ENCODE results near the gene TRIO.

TRIO gene

GRCh38 chr5:14247054-14247386 lies 103.9 kb downstream of the TRIO start:
- peaks cover 8% of the 10 kb centered on the region for H3K4me1 ChIP-seq (ENCODE audit: insufficient read depth, insufficient read length)
- no peak for DNase-seq (ENCODE audit: low read depth, low spot score)
- H3K27me3 ChIP-seq (ENCODE audit: insufficient read depth, insufficient read length): no peaks in the 10 kb centered on the region
- H3K9ac ChIP-seq (ENCODE audit: insufficient read length, low read depth): no peak overlapping the region
- TF ChIP-seq ZNF274 (IDR thresholded peaks at IDR 0.05; ENCODE audit: low read depth, low read length) (no peak), SUZ12 (IDR thresholded peaks at IDR 0.05; ENCODE audit: extremely low read depth, insufficient read depth, insufficient read length) (no peak), YY1 (IDR thresholded peaks at IDR 0.05; ENCODE audit: insufficient read depth, insufficient read length) (no peak)
- H3K36me3 ChIP-seq (ENCODE audit: insufficient read depth, insufficient read length, low read length): no peaks in the 10 kb centered on the region
- H3K9me3 ChIP-seq (ENCODE audit: insufficient read depth, low read length): no peaks in the 10 kb centered on the region
- H3K4me3 ChIP-seq (ENCODE audit: insufficient read length, low read depth): no peak overlapping the region

GRCh38 chr5:14249258-14250082 lies 106.3 kb downstream of the TRIO start:
- no peak overlapping the region for H3K9ac ChIP-seq (ENCODE audit: insufficient read length, low read depth)
- DNase-seq (ENCODE audit: low read depth, low spot score): no peak
- TF ChIP-seq ZNF274 (IDR thresholded peaks at IDR 0.05; ENCODE audit: low read depth, low read length) (no peak), SUZ12 (IDR thresholded peaks at IDR 0.05; ENCODE audit: extremely low read depth, insufficient read depth, insufficient read length) (no peak), YY1 (IDR thresholded peaks at IDR 0.05; ENCODE audit: insufficient read depth, insufficient read length) (no peak)
- H3K9me3 ChIP-seq (ENCODE audit: insufficient read depth, low read length): peaks cover 12% of the 10 kb centered on the region
- no peak overlapping the region for H3K4me3 ChIP-seq (ENCODE audit: insufficient read length, low read depth)
- peaks cover 8% of the 10 kb centered on the region for H3K4me1 ChIP-seq (ENCODE audit: insufficient read depth, insufficient read length)
- no peaks in the 10 kb centered on the region for H3K36me3 ChIP-seq (ENCODE audit: insufficient read depth, insufficient read length, low read length)
- no peaks in the 10 kb centered on the region for H3K27me3 ChIP-seq (ENCODE audit: insufficient read depth, insufficient read length)

GRCh38 chr5:14250084-14250695 lies 107.0 kb downstream of the TRIO start:
- Histone ChIP-seq H3K9ac (ENCODE audit: insufficient read length, low read depth) (no peak overlapping the region), H3K9me3 (ENCODE audit: insufficient read depth, low read length) (peaks cover 19% of the 10 kb centered on the region), H3K27me3 (ENCODE audit: insufficient read depth, insufficient read length) (no peaks in the 10 kb centered on the region), H3K36me3 (ENCODE audit: insufficient read depth, insufficient read length, low read length) (peaks cover 4% of the 10 kb centered on the region), H3K4me1 (ENCODE audit: insufficient read depth, insufficient read length) (peaks cover 4% of the 10 kb centered on the region), H3K4me3 (ENCODE audit: insufficient read length, low read depth) (no peak overlapping the region)
- DNase-seq (ENCODE audit: low read depth, low spot score): no peak
- TF ChIP-seq YY1 (IDR thresholded peaks at IDR 0.05; ENCODE audit: insufficient read depth, insufficient read length) (no peak), SUZ12 (IDR thresholded peaks at IDR 0.05; ENCODE audit: extremely low read depth, insufficient read depth, insufficient read length) (no peak), ZNF274 (IDR thresholded peaks at IDR 0.05; ENCODE audit: low read depth, low read length) (no peak)

DNA sequence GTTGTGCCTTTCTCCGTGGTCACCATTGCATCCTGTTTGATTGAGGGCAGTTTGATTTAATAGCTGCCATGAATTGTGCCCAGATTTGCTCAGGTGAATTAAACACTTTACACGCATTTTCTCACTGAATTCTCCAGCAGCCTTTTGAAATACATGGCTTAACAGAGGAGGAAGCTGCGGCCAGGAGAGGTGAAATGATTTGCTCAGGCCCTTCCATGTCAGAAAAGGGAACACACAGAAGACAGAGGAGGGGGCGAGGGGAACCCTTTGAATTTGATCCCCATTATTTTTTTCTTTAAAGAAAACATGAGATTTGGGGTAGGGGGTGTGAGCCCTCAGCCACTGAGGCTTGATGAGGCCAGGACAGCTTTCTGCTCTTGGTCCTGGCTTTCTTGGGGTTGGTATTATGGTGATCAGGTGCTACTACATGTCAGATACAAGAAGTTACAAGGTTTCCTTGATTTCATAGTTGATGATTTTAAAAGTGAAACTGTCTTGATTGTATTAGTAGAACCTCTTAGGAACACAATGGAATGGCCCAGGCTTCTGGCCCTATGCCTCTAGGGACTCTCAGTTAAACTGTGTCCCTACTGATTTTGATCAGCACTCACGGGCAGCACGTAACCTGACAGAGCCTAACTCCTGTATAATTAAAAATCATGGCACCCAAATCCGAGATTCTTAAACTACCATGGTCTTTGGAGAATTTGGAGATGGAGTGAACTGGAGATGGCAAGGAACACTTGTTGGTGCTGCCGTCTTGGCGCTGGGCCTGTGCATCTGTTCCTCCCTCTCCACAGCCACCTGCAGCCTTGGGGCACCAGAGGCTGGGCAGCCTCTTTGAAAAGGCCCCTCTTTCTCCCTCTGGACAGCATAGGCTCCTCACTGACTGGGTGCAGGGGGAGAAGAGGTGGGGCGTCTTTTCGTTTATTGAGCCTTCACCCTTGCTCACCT lies 107.9 kb downstream of the TRIO start:
- Histone ChIP-seq H3K36me3 (ENCODE audit: insufficient read depth, insufficient read length, low read length) (peaks cover 9% of the 10 kb centered on the region), H3K9me3 (ENCODE audit: insufficient read depth, low read length) (peaks cover 28% of the 10 kb centered on the region), H3K9ac (ENCODE audit: insufficient read length, low read depth) (no peak overlapping the region), H3K4me1 (ENCODE audit: insufficient read depth, insufficient read length) (peaks cover 4% of the 10 kb centered on the region), H3K27me3 (ENCODE audit: insufficient read depth, insufficient read length) (no peaks in the 10 kb centered on the region), H3K4me3 (ENCODE audit: insufficient read length, low read depth) (no peak overlapping the region)
- no peak for TF ChIP-seq SUZ12 (IDR thresholded peaks at IDR 0.05; ENCODE audit: extremely low read depth, insufficient read depth, insufficient read length)
- no peak for TF ChIP-seq YY1 (IDR thresholded peaks at IDR 0.05; ENCODE audit: insufficient read depth, insufficient read length)
- TF ChIP-seq ZNF274 (IDR thresholded peaks at IDR 0.05; ENCODE audit: low read depth, low read length): no peak
- DNase-seq (ENCODE audit: low read depth, low spot score): no peak

DNA sequence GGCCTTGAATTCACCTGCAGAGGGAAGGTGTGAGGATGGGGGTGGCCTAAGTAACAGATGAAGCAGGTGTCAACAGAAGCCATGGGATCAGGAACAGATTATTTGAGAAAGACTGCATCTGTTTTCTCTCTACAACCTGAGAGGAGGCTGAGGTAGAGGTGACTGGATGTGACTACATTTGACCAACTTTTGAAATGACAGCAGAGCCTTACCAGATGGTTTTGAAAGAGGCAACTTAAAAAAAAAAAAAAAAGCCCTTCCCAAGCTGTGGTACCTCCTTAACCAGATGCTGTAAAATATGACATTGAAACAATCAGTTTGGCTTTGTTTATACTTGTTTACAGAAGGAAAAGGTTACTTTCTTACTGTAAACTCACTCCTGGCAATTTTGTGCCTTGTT lies 108.6 kb downstream of the TRIO start:
- Histone ChIP-seq H3K4me1 (ENCODE audit: insufficient read depth, insufficient read length) (peaks cover 1% of the 10 kb centered on the region), H3K36me3 (ENCODE audit: insufficient read depth, insufficient read length, low read length) (peaks cover 12% of the 10 kb centered on the region), H3K9me3 (ENCODE audit: insufficient read depth, low read length) (peaks cover 33% of the 10 kb centered on the region), H3K9ac (ENCODE audit: insufficient read length, low read depth) (no peak overlapping the region), H3K4me3 (ENCODE audit: insufficient read length, low read depth) (no peak overlapping the region), H3K27me3 (ENCODE audit: insufficient read depth, insufficient read length) (no peaks in the 10 kb centered on the region)
- DNase-seq (ENCODE audit: low read depth, low spot score): no peak
- no peak for TF ChIP-seq ZNF274 (IDR thresholded peaks at IDR 0.05; ENCODE audit: low read depth, low read length)

GRCh38 chr5:14252793-14253192 lies 109.7 kb downstream of the TRIO start:
- Histone ChIP-seq H3K27me3 (ENCODE audit: insufficient read depth, insufficient read length) (no peaks in the 10 kb centered on the region), H3K9ac (ENCODE audit: insufficient read length, low read depth) (no peak overlapping the region), H3K36me3 (ENCODE audit: insufficient read depth, insufficient read length, low read length) (peaks cover 12% of the 10 kb centered on the region), H3K9me3 (ENCODE audit: insufficient read depth, low read length) (peaks cover 36% of the 10 kb centered on the region), H3K4me1 (ENCODE audit: insufficient read depth, insufficient read length) (no peaks in the 10 kb centered on the region), H3K4me3 (ENCODE audit: insufficient read length, low read depth) (no peak overlapping the region)
- TF ChIP-seq ZNF274 (IDR thresholded peaks at IDR 0.05; ENCODE audit: low read depth, low read length): no peak
- TF ChIP-seq SUZ12 (IDR thresholded peaks at IDR 0.05; ENCODE audit: extremely low read depth, insufficient read depth, insufficient read length): no peak
- TF ChIP-seq YY1 (IDR thresholded peaks at IDR 0.05; ENCODE audit: insufficient read depth, insufficient read length): no peak
- DNase-seq (ENCODE audit: low read depth, low spot score): no peak

GRCh38 chr5:14254686-14255085 lies 111.5 kb downstream of the TRIO start:
- H3K36me3 ChIP-seq (ENCODE audit: insufficient read depth, insufficient read length, low read length): peaks cover 12% of the 10 kb centered on the region
- no peaks in the 10 kb centered on the region for H3K27me3 ChIP-seq (ENCODE audit: insufficient read depth, insufficient read length)
- peaks cover 36% of the 10 kb centered on the region for H3K9me3 ChIP-seq (ENCODE audit: insufficient read depth, low read length)
- H3K9ac ChIP-seq (ENCODE audit: insufficient read length, low read depth): no peak overlapping the region
- TF ChIP-seq YY1 (IDR thresholded peaks at IDR 0.05; ENCODE audit: insufficient read depth, insufficient read length): no peak
- no peak for TF ChIP-seq ZNF274 (IDR thresholded peaks at IDR 0.05; ENCODE audit: low read depth, low read length)
- no peak for TF ChIP-seq SUZ12 (IDR thresholded peaks at IDR 0.05; ENCODE audit: extremely low read depth, insufficient read depth, insufficient read length)
- H3K4me1 ChIP-seq (ENCODE audit: insufficient read depth, insufficient read length): peaks cover 4% of the 10 kb centered on the region
- no peak overlapping the region for H3K4me3 ChIP-seq (ENCODE audit: insufficient read length, low read depth)
- DNase-seq (ENCODE audit: low read depth, low spot score): no peak
